Mammary epithelial cell (primary cell): ENCODE data around the gene SLC2A6.

Experiments
- CTCF ChIP-seq, 2 donors: IDR thresholded peaks in 1 of 2; conservative IDR thresholded peaks in 1 of 2; 2 replicates each; pipeline ENCODE4 v1.5.1; 2011 to 2012; ENCODE audit warnings: inconsistent platforms in 2 of 2, low read length in 2 of 2, mild to moderate bottlenecking in 2 of 2, control low read depth in 1 of 2, low read depth in 1 of 2; ENCODE audit not compliant: insufficient read depth in 1 of 2; ENCODE audit errors: extremely low read depth in 1 of 2
- EZH2 ChIP-seq: IDR thresholded peaks from 2 replicates; pipeline ENCODE4 v1.6.1; 2012; ENCODE audit warnings: low read length, inconsistent platforms, borderline replicate concordance

GRCh38 chr9:133460405-133461175 lies 18.3 kb downstream of the SLC2A6 start:
- TF ChIP-seq CTCF (conservative IDR thresholded peaks at IDR 0.05 in 1 of 2, IDR thresholded peaks at IDR 0.05 in 1 of 2; ENCODE audit: extremely low read depth in 1 of 2, insufficient read depth in 1 of 2, low read depth in 1 of 2, low read length in 2 of 2) (no peak), EZH2 (no peak)
